NCI-H2227 (cell line): ENCODE results near the gene FAM53A.

Experiments
- DNase-seq: peaks from one replicate; lab custom pipeline; 2025; ENCODE audit not compliant: unreplicated experiment; lab: John Stamatoyannopoulos, UW

The FAM53A gene

DNA sequence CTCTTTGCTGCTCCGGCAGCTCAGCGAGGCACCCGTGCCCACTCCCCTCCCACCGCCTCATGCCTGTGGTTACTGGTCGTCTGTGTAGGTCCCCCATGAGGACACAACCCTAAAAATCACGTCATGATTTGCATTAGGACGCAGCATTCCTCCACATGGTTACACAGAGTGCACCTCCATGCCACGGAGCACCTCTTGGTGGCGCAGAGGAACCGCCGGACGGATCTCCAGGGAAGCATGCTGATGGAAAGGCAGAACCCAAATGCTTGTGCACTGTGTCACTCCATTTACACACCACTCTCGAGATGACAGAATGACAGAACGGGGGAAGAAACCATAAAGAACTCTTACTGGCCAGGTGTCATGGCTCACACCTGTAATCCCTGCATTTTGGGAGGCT is 22.4 kb downstream of the FAM53A start:
- no peak for DNase-seq

- no peak for DNase-seq
These were observed 23.0 kb downstream of the FAM53A start for GRCh38 chr4:1660948-1661677.

- DNase-seq = no peak
These were observed 24.7 kb downstream of the FAM53A start for GRCh38 chr4:1659104-1660043.

GRCh38 chr4:1658581-1658980 is 25.5 kb downstream of the FAM53A start:
- DNase-seq = no peak

DNA sequence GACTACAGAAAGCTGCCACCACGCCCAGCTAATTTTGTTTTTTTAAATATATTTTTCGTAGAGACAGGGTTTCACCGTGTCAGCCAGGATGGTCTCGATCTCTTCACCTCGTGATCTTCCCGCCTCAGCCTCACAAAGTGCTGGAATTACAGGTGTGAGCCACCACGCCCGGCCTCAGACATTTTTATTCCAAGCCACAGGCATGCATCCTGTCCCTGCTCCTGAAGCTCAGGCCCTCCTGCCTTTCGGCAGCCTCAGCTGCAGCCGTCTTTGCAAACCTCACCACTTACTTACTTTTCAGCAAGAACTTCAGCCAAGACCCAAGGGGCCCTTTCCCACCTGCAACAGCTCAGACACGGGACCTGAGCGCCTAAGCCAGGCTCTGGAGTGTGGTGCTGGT is 26.0 kb downstream of the FAM53A start:
- no peak for DNase-seq

DNA sequence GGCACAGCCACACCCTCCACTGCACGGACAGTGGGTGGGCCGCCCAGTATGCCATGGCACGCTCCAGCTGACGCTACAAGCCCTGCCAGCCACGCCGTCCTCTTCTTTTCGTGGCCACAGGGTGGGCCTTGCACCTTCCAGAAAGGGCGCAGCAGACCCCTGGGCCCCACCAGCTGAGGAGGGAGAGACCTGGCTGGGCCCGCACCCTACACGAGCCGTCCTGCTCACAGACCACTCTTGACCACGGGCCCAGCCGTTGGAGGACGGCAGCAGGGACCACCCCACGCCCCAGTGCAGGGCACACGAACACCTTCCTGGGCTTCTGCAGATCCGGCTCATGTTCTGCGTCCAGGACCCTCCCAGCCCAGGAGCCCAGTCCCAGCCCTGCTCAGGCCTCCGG is 27.1 kb downstream of the FAM53A start:
- no peak for DNase-seq

- no peak for DNase-seq
These were observed 28.0 kb downstream of the FAM53A start for GRCh38 chr4:1656132-1656531.

DNA sequence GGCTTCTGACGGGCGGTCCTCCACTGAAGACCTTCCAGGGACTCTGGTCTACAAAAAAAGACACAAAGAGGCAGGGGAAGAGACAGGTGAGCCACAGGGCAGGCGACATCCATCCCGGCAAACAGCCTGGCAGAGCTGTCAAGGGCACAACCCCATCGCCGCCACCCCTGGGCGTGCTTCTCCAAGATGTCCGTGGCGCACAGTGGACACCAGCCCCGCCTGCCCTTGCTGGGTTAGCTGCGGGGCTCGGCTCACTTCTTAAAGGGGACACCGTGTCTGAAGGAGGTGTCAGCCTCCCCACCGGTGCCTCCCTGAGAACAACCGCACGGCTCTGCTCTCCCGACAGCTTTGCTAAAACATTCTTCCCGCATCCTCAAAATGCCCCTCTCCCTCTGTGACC is 28.4 kb downstream of the FAM53A start:
- DNase-seq = no peak

- DNase-seq = no peak
These were observed 29.0 kb downstream of the FAM53A start for GRCh38 chr4:1655081-1655480.

DNA sequence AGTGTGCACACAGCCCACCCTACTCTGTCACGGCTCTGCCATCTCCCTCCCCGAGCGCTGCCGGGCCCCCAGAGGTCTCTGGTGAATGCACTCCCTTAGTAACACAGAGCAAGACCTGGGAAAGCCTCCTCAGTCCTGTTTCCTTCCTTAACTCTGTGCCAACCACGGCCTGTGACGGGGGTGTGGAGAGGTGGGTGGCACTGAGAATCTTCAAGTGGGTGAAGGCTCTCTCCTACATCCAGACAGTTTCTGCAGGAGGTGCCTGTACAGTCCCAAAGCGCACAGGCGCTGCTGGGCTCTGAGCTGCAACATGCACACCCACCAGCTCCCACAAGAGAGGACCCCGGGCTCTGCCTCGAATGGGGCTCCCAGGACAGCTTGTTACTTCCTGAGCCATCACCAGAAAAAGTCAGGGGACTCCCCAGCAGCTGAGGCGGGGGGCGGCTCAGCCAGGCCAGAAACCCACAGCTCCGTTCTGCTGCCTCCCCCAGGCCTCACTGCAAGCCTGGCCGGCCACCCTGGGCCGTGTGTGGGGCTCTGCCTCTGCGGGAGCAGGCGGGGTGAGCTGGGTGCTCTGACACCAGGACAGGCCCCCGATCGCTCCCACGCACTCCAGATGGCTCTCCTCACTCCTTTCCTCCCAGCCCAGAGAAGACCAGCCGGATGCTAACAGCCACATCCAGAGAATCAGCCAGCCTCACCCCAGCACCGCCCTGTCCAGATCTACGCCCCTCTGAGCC is 29.7 kb downstream of the FAM53A start:
- no peak for DNase-seq

DNA sequence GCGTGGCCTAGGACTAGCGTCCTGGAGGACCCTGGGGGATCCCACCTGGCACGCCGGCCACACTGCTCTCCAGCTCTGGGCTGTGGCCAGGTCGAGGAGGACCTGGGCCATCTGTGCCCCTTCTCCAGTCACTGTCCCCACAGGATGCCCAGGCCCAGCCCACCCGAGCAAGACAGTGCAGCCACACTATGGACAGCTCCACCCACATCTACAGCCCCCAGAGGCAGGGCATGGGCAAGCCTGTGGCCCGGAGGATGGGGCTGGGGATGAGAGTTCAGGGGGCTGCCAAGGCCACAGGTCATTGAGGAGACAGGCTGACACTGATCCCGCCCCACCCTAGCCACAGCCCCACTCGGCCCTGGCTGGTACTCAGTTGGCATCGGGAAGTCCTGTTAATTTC is 30.3 kb downstream of the FAM53A start:
- no peak for DNase-seq

GRCh38 chr4:1652088-1652487 is 32.0 kb downstream of the FAM53A start:
- no peak for DNase-seq

DNA sequence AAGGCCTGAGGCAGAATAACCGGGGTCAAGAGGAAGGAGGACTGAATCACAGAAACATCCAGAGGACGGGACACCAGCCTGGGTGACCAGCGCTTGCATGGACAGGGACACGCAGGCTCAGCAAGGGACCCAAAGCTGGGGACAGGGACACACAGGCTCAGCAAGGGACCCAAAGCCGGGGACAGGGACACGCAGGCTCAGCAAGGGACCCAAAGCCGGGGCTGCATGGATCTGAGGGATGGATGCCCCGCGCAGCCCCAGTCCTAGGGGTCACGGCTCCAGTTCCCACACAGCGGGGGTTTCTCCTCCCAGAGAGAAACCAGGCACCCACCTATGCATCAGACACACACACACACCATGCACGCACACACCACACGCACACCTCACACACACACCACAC is 32.5 kb downstream of the FAM53A start:
- DNase-seq = no peak

GRCh38 chr4:1648962-1649361 is 35.2 kb downstream of the FAM53A start:
- no peak for DNase-seq

DNA sequence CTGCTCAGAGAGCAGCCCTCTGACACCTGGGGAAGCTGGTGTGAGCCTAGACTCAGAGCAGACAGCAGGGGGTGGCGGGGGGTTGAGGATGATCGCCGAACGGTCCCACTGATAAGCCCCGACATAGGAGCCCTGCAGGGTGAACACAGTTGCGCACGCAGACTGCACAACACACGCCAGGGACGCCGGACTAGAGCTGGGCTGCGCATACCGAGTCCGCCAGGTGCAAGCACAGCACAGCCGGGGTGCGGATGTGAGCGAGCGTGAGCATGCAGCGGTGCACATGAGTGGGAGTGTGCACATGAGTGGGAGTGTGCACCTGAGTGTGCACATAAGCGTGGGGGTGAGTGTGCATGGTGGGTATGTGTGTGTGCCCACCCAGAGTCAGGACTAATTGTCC is 36.7 kb downstream of the FAM53A start:
- DNase-seq = no peak

DNA sequence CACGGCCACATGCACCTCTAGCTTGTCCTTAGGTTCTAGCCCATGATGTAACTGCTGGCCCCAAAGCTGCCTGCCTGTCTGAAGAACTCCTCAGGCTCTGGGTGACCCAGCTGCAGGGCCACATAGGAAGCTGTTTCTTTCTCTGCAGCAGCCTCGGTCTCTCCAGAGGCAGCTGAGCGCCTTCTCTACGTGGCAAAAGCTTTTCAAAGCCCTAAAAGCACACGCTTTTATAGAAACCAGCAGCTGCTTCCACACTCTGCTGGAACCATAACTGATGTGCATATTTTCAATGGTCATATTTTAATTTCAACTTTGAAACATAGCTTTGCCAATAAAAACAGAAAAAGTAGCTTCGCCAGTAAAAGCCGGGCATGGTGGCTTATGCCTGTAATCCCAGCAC is 37.4 kb downstream of the FAM53A start:
- DNase-seq = no peak

DNA sequence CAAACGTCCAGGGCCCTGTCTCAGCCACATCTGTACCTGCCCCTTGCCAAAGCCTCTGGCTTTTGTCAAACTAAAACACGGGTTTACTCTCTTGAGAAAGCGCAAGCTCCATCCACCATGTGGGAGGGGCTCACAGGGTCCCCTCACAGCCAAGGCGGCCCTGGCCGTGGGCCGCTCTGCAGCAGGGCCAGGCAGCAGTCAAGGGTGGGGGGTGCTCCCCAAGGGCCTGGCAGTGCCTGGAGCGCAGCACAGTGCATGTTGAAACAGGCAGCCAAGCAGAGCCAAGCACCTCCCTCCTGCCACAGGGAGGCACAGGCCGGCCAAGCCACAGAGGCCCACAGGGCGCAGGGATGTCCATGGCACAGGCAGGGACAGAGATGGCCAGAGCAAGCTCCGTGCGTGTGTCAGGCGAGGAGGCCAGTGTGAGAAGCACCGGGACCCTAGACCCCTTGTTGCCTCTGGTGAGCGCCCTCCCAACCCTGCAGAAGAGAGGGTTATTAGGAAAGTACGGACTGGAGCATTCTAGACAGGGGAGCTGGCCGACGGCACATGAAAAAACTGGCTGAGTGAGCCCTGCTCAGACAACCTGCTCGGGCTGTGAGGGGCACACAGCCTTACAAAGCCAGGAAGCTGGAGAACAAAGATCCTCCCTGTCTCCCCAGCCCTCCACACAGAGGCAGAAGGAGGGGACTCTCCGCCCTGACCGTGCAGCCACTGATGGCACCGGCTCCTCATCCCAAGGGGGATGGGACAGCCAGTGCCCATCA is 39.0 kb downstream of the FAM53A start:
- DNase-seq = peak; percentile 11

- no peak for DNase-seq
These were observed 40.0 kb downstream of the FAM53A start for GRCh38 chr4:1643971-1644735.

DNA sequence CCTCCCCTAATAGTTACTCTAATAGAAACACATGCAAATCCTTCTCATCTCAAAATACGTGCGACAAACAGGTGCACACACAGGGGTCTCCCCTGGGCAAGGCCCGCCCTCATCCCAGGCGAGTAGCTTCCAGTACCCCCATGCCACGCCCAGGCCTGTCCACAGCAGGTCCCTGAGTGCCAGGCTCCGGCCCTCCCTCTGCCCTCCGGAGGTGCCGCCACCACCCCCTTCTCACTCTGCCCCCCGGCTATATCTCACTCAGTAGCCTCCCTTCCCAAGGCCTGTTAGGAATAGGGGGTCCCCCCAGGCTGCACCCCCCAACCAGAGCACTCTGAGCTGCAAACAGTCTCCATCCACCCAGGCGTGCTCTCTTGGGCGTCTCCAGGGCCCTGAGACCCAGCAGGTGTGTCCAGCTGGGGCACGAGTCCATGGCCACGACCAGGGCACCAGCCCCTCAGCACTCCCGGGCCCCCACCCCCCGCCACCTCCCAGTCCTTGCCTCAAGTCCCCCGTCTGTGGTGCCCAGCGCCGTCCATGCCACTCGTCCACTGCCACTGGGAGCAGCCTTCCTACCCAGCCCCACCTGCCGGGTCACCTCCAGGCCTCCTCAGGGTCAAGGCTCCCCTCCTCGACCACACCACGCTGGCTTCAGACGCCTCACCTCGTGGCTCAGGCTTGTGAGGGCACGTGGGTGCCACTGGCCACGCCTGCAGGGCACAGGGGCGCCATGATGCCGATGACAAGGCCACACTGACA is 41.7 kb downstream of the FAM53A start:
- no peak for DNase-seq
